Measurements from ENCODE around the gene VAMP4.

The VAMP4 gene

GRCh38 chr1:171769171-171769570, 27.3 kb upstream of the VAMP4 start:
- ChIA-PET CTCF (no interaction called here), POLR2A (no interaction called here)
- DNase-seq (ENCODE audit: extremely low spot score) = no peak
- TF ChIP-seq HDGF (IDR thresholded peaks at IDR 0.05; ENCODE audit: borderline replicate concordance) = no peak
- no peak for TF ChIP-seq SP1 (IDR thresholded peaks at IDR 0.05)
- TF ChIP-seq FOXK2 (IDR thresholded peaks at IDR 0.05) = no peak
- TF ChIP-seq CTBP1 (IDR thresholded peaks at IDR 0.05; ENCODE audit: borderline replicate concordance) = no peak
- no peak for TF ChIP-seq SUZ12 (IDR thresholded peaks at IDR 0.05)
- TF ChIP-seq NFRKB (IDR thresholded peaks at IDR 0.05) = no peak
- TF ChIP-seq, protein P1, sequence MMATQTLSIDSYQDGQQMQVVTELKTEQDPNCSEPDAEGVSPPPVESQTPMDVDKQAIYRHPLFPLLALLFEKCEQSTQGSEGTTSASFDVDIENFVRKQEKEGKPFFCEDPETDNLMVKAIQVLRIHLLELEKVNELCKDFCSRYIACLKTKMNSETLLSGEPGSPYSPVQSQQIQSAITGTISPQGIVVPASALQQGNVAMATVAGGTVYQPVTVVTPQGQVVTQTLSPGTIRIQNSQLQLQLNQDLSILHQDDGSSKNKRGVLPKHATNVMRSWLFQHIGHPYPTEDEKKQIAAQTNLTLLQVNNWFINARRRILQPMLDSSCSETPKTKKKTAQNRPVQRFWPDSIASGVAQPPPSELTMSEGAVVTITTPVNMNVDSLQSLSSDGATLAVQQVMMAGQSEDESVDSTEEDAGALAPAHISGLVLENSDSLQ (IDR thresholded peaks at IDR 0.05) = no peak
- TF ChIP-seq FOXM1 (IDR thresholded peaks at IDR 0.05; ENCODE audit: borderline replicate concordance) = no peak
- TF ChIP-seq LEF1 (IDR thresholded peaks at IDR 0.05; ENCODE audit: borderline replicate concordance) = no peak
- no peak for TF ChIP-seq BHLHE40 (IDR thresholded peaks at IDR 0.05; ENCODE audit: borderline replicate concordance)
- no peak for TF ChIP-seq L3MBTL2 (conservative IDR thresholded peaks at IDR 0.05)
- TF ChIP-seq ARNT (IDR thresholded peaks at IDR 0.05) = no peak
- TF ChIP-seq TARDBP (IDR thresholded peaks at IDR 0.05) = no peak
- no peak for TF ChIP-seq ZNF384 (IDR thresholded peaks at IDR 0.05)
- TF ChIP-seq ELF4 (IDR thresholded peaks at IDR 0.05) = no peak
- TF ChIP-seq FOXA1 (IDR thresholded peaks at IDR 0.05) = no peak

DNA sequence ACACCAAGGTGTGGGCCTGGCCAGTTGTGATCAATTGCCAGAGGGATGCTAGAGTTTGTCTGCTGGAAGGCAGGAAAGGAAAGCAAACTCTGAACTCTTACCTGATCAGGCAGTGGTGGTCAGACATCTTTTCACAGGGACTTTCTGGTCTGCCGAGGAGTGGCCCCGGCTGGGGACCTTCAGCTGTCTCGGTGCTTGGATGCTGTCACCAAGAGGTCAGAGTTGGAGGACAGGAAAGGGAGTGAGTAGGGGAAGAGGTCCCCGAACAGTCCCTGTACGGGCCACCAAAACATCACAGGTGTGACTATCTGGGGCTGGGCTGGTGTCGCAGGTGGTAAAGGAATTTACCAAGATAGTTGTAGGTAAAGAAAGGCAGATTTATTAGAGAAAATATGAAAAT, 21.9 kb upstream of the VAMP4 start:
- TF ChIP-seq LEF1 (IDR thresholded peaks at IDR 0.05; ENCODE audit: borderline replicate concordance) (no peak), L3MBTL2 (conservative IDR thresholded peaks at IDR 0.05) (no peak), FOXA1 (IDR thresholded peaks at IDR 0.05) (no peak)
- no peak for DNase-seq (ENCODE audit: extremely low spot score)
- CTCF ChIA-PET = no interaction called here
- POLR2A ChIA-PET = no interaction called here

GRCh38 chr1:171762143-171762563, 20.3 kb upstream of the VAMP4 start:
- ChIA-PET POLR2A (interaction anchor here (1.5 kb wide), 1 partner anchor 18 kb away, joined by 3 read pairs; no protein-coding TSS in a partner anchor), CTCF (no interaction called here)
- TF ChIP-seq HDGF (IDR thresholded peaks at IDR 0.05; ENCODE audit: borderline replicate concordance) (no peak), TARDBP (IDR thresholded peaks at IDR 0.05) (no peak), SUZ12 (IDR thresholded peaks at IDR 0.05) (no peak), SP1 (IDR thresholded peaks at IDR 0.05) (no peak), BHLHE40 (IDR thresholded peaks at IDR 0.05; ENCODE audit: borderline replicate concordance) (no peak), FOXA1 (IDR thresholded peaks at IDR 0.05) (no peak), FOXM1 (IDR thresholded peaks at IDR 0.05; ENCODE audit: borderline replicate concordance) (no peak), ELF4 (IDR thresholded peaks at IDR 0.05) (no peak), LEF1 (IDR thresholded peaks at IDR 0.05; ENCODE audit: borderline replicate concordance) (no peak), CTBP1 (IDR thresholded peaks at IDR 0.05; ENCODE audit: borderline replicate concordance) (no peak), FOXK2 (IDR thresholded peaks at IDR 0.05) (no peak), ARNT (IDR thresholded peaks at IDR 0.05) (no peak), L3MBTL2 (conservative IDR thresholded peaks at IDR 0.05) (no peak), ZNF384 (IDR thresholded peaks at IDR 0.05) (no peak), NFRKB (IDR thresholded peaks at IDR 0.05) (no peak)
- TF ChIP-seq, protein P1 (IDR thresholded peaks at IDR 0.05) = no peak
- no peak for DNase-seq (ENCODE audit: extremely low spot score)

- ChIA-PET POLR2A (no interaction called here), CTCF (no interaction called here)
- TF ChIP-seq FOXM1 (IDR thresholded peaks at IDR 0.05; ENCODE audit: borderline replicate concordance) (no peak), NFRKB (IDR thresholded peaks at IDR 0.05) (no peak), FOXA1 (IDR thresholded peaks at IDR 0.05) (no peak), CTBP1 (IDR thresholded peaks at IDR 0.05; ENCODE audit: borderline replicate concordance) (no peak), ARNT (IDR thresholded peaks at IDR 0.05) (no peak), BHLHE40 (IDR thresholded peaks at IDR 0.05; ENCODE audit: borderline replicate concordance) (no peak), ELF4 (IDR thresholded peaks at IDR 0.05) (no peak), SUZ12 (IDR thresholded peaks at IDR 0.05) (no peak), L3MBTL2 (conservative IDR thresholded peaks at IDR 0.05) (no peak), LEF1 (IDR thresholded peaks at IDR 0.05; ENCODE audit: borderline replicate concordance) (no peak), ZNF384 (IDR thresholded peaks at IDR 0.05) (no peak)
- TF ChIP-seq, protein P1 (IDR thresholded peaks at IDR 0.05) = no peak
- no peak for DNase-seq (ENCODE audit: extremely low spot score)
Measured at GRCh38 chr1:171758011-171758410, 16.1 kb upstream of the VAMP4 start.

- DNase-seq (ENCODE audit: extremely low spot score) = no peak
- ChIA-PET CTCF (interaction anchor here (1.5 kb wide), 1 partner anchor 44 kb away, joined by 3 read pairs; no protein-coding TSS in a partner anchor), POLR2A (no interaction called here)
- TF ChIP-seq SUZ12 (IDR thresholded peaks at IDR 0.05) (no peak), ELF4 (IDR thresholded peaks at IDR 0.05) (no peak), BHLHE40 (IDR thresholded peaks at IDR 0.05; ENCODE audit: borderline replicate concordance) (no peak), LEF1 (IDR thresholded peaks at IDR 0.05; ENCODE audit: borderline replicate concordance) (no peak)
- TF ChIP-seq, protein P1 (IDR thresholded peaks at IDR 0.05) = no peak
Measured at GRCh38 chr1:171756856-171757255, 15.0 kb upstream of the VAMP4 start.

- ChIA-PET CTCF (no interaction called here), POLR2A (interaction anchor here (1.0 kb wide), 1 partner anchor 11 kb away, joined by 4 read pairs; no protein-coding TSS in a partner anchor)
- TF ChIP-seq FOXK2 (IDR thresholded peaks at IDR 0.05) = no peak
- no peak for TF ChIP-seq CTBP1 (IDR thresholded peaks at IDR 0.05; ENCODE audit: borderline replicate concordance)
- no peak for TF ChIP-seq TARDBP (IDR thresholded peaks at IDR 0.05)
- TF ChIP-seq ZNF384 (IDR thresholded peaks at IDR 0.05) = no peak
- TF ChIP-seq ELF4 (IDR thresholded peaks at IDR 0.05) = no peak
- no peak for TF ChIP-seq L3MBTL2 (conservative IDR thresholded peaks at IDR 0.05)
- TF ChIP-seq FOXA1 (IDR thresholded peaks at IDR 0.05) = no peak
- no peak for TF ChIP-seq ARNT (IDR thresholded peaks at IDR 0.05)
- TF ChIP-seq, protein P1 (IDR thresholded peaks at IDR 0.05) = no peak
- TF ChIP-seq SP1 (IDR thresholded peaks at IDR 0.05) = no peak
- TF ChIP-seq FOXM1 (IDR thresholded peaks at IDR 0.05; ENCODE audit: borderline replicate concordance) = no peak
- TF ChIP-seq HDGF (IDR thresholded peaks at IDR 0.05; ENCODE audit: borderline replicate concordance) = no peak
- TF ChIP-seq SUZ12 (IDR thresholded peaks at IDR 0.05) = no peak
- TF ChIP-seq BHLHE40 (IDR thresholded peaks at IDR 0.05; ENCODE audit: borderline replicate concordance) = no peak
- TF ChIP-seq NFRKB (IDR thresholded peaks at IDR 0.05) = no peak
- TF ChIP-seq LEF1 (IDR thresholded peaks at IDR 0.05; ENCODE audit: borderline replicate concordance) = no peak
- no peak for DNase-seq (ENCODE audit: extremely low spot score)
Measured at GRCh38 chr1:171754971-171755370, 13.1 kb upstream of the VAMP4 start.
